Activated effector memory CD4-positive, alpha-beta T cell treated with Interleukin-2 at 50 U/mL for 16 hours (primary cell): ENCODE results near the gene ATP10B.

Experiments used
- DNase-seq: peaks from one replicate; pipeline ENCODE4 v3.0.0-alpha.2; 2020

Gene ATP10B

DNA sequence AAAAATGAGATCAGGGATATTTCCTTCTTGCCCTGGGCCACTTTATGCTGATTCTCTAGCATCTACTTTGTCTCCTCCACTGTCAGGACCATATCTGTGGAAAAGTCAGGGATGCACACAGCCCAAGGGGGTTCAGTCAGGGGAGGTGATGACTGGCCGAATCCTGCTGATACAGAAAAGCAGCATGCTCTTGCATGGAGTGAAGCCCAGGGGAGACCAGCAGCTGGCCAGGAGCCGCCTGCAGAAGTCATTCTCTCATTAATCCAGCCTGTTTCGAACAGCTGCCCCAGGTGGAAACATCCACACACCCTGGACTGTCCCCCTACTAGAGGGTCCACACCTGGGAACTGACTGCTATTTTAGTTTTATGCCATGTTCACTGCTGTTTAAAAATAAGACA is 177.1 kb downstream of the ATP10B start:
- DNase-seq: no peak

DNA sequence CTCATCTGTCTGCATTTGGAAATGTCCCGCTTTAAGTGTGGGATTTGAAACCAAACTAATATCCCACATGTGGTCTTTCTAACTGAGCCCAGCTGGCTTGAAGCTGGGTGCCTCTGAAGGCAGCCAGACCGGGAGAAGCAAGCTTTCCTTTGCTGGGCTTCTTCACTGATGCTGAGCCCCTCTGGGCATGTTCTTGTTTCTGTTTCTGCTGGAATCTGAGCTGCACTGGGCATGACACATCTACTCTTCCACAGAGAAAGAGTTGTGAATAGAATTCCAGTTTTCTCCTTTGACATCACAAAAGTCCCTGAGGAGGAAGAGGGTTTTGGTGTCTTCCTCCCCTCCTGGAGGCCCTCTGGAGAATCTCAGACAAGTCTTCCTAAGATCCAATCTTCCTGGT is 179.5 kb downstream of the ATP10B start:
- DNase-seq: no peak

DNA sequence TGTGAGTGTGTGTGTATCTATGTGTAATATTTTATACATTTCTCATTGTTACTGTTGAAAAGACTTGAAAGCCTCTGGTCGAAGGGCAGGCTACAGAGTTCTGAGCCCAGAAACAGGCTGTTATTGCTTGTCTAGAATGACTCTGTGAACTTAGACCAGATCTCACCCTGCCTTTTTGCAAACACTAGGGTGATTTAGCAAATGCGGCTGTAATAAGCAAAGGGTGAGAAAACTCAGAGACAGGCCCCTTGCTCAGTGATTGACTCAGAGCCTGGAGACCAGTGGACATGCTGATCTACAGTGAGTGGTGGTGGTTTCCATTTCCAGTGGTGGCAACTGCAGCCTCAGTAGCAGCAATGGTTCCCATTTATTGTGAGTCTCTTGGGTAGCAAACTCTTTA is 183.7 kb downstream of the ATP10B start:
- no peak for DNase-seq

DNA sequence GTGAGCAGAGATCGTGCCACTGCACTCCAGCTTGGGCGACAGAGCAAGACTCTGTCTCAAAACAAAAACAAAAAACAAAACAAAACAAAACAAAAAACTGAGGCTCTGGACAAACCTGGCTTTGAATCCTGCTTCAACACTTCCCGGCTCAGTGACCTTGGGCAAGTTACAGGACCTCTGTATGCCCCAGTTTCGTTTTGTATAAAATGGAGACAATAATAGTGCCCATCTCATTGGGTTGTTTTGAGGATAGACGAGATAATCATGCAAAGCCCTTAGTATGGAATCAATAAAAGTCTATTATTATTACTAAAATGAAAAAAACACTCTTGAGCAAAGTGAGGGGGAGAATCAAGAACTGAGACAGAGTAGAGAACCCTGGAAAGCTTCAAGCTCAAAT is 184.9 kb downstream of the ATP10B start:
- no peak for DNase-seq

DNA sequence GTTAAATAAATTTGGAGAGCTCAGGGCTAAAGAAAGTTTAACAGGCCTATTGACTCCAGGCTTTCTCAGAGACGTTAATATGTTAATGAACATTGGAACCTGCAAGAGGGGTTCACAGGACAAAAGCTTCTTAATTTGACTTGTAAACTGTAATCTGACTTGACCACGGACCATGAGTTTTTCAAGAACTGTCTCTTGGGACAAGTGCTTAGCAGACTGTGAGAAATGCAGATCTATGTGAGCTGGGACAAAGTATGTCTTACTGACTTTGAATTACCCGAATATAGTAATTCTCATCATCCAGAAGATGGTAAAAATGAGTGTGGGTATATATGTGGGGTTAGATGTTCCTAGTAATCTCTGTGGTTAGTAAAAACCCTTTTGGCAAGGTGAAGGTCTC is 186.6 kb downstream of the ATP10B start:
- DNase-seq: no peak

DNA sequence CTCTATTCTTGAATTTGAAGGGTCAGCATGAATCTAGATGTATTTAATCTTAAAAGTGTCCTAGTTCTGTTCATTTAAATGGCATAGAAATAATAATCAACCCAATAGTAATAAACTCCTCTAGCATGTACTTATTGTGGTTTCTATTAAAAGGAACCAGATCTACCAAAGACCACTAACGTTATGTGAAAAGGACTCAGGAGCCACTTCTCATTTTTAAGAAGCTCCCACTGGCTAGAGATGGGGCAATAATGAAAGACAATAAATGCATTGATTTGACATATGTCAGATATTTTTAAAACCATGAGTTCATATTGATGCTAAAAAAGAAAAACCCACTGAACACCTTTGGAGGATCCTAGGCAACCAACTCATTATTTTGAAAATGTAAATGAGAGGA is 191.9 kb downstream of the ATP10B start:
- DNase-seq: no peak

DNA sequence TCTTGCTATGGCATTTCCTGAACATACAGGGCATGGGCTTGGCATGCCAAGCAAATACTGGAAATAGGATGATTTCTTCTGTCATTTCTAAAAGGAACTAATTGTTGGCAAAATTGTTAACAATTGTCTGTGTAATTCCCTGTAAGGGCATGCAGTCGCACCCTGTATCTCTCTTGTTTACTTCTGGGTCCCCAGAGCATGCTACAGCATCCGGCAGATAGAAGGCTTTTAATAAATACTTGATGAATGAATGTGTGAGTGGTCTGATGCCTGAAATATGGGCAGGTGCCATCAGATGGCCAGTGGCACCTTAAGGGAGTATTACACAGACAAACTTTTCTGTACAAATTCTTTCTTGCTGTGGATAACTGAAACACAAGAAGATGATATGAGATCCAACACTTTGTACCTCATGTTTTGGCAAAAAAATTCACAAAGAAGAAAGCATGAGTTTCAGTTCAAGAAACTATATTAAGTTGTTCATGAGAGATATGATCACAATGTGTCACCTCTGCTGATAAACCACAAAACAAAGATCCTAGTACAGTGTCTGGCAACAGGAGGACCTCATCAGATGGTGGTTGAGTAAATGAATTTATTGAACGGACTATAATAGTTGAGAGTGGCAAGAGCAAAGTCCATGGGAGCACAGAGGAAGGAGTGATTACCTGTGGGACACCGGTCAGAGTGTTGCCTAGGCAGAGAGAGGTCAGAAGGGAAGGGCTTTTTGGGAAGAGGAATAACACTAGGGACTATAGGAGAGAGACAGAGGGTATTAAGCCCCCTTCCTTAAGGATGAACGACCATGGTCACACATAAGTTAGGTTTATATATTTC is 194.2 kb downstream of the ATP10B start:
- DNase-seq: no peak

DNA sequence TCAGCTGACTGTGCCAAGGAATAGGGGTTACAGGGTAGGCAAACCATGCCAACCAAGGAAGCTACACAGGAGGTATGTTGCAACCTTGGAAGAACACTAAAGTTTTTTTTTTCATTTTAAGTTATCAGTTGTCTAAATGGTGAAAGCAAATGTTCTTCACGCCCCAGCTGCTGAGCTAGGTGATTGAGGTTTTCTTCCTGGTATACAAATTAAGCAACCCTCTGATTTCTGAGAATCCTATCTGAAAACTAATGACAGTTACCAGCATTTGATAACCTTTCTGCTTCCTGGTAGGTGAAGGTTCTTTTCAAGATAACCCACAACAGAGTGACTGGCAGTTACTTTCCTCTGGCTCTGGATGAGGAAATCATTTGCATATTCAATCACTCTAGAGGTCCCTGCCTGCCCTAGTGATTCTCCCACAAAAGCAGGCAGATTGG is 194.9 kb downstream of the ATP10B start:
- DNase-seq: no peak

DNA sequence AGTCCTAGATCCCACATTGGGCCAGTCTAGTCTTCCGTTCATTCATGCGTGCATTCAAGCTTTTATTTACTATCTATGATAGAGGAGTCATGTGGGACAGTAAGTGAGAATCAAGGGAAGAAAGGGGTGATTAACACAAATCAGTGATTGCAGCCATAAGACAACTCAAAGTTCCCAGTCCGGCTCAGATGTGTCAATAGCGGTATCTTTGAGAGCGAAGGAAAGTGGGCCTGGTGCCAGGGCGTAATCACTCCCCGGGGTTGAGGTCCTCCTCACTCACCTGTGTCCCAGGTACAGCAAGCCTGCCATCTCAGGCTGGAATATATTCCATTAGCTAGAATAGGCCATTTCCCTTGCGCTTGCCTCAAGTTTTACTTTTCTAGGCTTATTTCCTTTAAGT is 196.3 kb downstream of the ATP10B start:
- no peak for DNase-seq

DNA sequence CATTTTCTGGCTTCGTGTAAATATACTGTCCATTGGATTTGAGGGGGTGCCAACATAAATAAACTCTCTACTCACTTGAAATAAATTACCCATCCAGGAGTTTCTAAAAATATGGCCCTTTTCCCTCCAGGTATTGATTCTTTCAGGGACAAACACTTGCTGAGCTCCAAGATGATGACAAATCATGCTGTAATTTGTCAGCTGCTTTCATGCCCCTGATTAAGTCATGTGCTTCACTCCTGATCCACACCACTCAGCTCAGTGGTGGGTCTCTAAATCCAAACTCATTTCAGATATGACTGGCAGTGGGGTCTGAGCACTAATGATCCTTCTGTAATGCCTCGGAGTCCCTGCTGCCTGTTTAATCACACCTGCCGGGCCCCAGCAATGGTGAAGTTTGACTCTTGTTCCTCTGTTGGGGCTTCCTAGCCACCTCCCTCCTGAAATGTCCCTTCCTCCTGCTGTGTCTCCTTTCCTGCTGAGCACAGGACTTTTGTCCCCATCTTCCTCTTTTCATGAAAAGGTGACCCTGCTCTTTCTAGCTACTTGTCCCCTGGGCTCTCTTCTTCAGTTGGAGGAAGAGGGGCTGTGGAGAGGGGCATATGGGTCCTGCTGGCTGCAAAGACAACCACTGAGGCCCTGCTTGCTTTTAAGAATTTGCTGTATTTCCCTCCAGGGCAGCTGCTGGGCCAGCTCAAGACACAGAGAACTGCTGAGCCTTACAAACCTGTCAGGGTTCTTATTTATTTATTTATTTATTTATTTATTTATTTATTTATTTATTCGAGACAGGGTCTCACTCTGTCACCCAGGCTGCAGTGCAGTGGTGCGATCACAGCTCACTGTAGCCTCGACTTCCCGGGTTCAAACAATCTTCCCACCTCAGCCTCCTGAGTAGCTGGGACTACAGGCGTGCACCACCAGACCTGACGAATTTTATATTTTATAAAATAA is 200.0 kb downstream of the ATP10B start:
- DNase-seq: no peak

DNA sequence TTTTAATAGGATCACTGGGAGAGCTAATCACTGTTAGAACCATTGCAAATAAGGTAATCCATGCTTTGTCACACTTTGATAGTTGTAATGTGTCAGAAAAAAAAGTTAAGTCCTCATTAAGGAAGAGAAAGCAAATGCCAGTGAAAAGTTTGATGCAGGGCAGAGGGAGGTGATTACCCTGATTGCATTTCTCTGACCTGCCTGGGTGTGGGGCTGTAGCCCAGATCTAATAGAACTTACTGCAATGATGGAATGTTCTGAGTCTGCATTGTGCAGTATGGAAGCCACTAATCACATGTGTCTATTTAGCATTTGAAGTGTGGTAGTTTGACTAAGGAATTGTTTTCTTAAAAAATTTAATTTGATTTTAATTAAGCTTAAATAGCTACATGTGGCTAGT is 202.7 kb downstream of the ATP10B start:
- no peak for DNase-seq

DNA sequence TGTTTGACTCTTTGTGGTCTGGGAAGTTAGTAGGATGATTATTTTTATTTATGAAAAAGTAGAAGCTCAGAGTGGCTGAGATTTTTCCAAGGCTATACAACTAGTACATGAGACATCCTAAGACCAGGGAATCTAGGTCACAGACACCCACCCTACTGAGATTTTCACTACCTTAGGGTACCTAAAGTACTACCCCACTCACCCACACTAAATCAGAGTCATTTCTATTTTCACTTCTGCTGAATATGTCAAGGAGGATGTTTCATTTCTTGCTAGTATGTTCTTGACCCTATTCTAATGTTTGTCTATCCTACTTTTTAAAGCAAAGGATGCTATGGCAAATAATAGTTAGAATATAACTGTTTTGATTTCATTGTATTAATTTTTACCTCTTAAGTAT is 206.0 kb downstream of the ATP10B start:
- no peak for DNase-seq

DNA sequence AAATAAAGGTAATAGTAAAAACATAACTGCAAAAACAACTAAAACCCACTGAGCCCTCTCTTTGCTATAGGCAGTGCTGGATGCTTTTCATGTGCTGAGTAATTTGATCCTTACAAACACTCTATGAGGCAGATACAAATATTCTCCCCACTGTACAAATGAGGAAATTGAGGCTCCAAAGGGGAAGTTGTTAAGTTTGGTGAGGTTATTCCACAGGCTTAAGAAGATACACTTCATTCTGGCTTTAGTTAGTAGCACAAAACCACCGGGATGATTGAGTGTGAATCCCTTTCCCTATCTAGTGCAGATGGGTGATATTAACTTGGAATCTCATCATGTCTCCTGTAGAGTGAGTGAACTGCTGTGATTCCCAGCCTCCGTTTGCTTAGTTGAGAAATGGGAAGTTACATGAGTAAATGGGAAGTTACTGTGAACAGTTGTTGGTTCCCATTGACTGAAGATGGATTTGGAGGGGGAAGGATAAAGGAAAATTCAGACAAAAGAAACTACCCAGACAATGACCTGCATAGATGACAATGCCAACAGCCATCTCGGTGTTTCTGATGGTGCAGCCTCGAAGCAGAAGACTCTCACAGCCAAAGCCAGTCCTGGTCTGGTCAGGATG is 208.3 kb downstream of the ATP10B start:
- no peak for DNase-seq

DNA sequence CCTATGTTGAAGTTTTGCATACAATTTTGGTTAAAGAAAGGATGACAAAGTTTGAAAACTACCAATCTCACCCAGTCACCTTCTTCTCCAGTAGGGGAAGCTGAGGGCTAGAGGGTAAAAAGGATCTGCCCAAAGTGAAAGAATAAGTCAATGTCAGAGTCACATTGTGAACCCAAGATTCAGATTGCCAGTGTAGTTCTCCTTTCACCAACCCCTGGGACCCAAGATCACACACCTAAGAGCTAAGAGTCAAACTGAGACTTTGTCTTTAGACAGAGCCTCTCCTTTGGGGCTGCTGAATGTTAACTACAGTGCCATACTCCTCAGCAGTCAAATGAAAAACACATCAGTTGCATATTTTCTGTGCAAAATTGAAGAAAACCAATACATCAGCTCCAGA is 210.6 kb downstream of the ATP10B start:
- DNase-seq: no peak

DNA sequence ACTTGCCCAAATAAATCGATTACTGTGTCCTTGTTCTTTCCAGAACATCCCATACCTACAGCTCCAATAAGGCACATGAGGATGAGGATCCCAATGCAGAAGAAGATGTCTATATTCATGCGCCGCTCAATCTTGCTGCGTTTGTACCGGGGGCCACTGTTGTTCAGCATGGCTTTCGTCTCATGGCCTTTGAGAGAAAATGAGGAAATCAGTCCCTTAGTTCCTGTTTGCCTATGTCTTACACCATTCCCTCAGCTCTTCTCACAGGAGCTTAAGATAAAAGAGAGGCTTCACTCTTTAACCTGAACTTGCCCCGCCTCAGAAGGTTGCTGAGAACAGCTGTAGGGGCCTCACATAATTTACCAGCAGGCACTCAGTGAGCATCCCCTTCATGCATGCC is 211.6 kb downstream of the ATP10B start:
- DNase-seq: no peak

DNA sequence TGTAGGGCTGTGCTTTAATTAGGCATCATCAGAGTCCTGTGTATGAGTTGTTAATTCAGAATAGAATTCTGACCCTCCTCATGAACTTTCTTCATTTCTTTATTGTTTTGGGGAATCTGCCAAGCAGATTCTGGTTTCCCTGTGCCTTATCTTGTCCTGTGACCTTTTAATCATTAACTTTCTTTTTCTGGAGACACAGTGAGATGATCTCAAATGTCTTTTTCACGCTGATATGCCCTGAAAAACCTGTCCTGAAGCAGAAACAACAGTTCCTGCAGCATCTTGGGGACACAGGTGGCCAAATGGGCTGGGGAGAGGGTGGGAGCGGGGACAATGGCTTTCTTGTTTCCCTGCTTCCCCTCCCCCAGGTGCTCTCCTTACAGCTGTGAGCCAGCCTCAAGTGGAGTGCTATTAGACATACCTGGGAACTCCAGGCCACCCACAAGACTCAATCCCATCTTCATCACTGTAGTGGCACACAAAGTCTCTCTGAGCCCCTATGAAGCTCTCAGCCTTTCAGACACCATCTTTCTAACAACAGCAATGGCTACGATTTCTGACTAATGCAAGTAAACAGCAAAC is 213.8 kb downstream of the ATP10B start:
- no peak for DNase-seq

DNA sequence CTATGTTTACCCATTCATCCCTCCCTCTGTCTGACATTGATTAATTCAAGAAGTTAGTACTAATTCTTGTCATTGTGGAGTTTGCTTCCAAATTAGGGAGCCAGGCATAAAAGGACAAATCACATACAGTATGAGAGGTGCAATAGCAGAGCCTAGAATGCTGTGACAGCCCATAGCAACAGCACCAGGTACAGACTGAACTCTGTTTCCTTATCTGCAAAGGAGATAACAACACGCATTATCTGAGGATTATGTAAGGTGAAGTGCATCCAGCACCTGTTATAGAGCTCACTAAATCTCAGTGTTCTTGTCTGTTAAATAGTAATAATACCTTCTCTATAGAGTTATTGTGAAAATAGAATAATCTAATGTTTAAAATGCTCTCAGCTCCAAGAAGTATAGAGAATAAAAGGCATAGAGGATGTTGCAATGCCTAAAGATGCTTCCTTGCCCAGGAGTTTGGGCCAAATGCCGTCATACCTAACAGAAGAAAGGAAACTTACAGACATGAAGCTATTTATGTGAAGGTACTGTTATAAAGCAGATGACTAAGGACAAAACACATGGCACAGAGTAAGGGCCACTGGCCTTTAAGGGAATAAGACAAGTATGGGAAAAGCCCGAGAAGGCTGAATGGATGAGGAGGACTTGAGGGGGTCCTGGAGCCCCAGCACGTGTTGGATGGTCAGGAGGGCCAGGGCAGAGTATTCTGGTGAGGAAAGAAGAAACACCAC is 214.5 kb downstream of the ATP10B start:
- no peak for DNase-seq

DNA sequence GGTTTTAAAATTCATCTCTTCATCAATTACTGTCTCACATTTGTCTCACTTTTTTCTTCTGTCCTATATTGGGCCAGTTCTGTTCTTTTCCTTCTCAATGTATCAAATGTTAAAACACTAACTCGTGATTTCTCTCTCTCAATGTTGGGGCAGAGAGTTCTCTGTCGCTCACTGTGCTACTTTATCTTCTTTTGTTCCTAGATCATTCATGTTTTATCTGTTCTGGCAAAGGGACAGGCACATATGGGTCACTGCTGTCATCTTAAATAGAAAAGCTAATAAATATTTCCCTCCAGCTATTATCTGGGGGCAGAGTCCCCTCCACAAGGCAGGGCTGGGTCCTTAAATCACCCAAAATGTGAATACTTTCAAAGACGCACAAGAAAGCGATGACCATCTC is 216.3 kb downstream of the ATP10B start:
- no peak for DNase-seq

DNA sequence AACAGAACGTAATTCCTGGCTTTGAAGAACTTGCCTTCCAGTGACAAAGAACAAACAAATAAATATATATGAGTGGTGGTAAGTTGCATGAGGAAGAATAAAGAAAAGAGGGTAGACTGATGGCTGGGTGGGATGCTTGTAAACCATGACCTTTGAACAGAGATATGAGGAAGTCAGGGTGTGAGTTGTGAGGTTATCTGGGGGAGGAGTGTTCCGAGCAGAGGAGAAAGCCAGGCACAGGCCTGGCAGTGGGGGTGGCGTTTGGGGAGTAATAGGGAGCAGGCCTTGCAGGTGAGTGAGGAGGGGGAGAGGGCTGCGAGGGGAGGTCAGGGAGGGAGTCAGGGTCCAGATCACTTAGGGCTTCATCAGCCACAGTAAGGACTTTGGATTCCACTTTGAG is 217.0 kb downstream of the ATP10B start:
- no peak for DNase-seq

DNA sequence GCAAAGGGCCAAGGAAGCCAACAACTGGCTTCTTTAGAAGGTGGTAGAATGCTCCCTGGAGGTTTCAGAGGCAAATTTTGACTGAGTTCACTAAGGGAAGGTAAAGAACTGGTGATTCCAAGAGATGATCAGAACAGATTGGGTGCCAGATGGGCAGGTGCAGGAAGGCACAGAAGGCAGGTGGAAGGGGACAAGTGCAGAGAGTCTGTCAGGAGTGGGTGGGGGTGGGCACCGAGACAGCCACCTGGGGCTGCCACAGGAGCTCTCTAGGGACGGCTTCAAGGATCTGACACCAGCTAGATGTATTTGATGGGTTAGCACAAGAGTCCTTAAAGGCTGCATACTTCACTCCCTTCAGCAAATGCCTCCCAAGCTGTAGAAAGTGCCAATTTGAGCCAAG is 223.0 kb downstream of the ATP10B start:
- no peak for DNase-seq

DNA sequence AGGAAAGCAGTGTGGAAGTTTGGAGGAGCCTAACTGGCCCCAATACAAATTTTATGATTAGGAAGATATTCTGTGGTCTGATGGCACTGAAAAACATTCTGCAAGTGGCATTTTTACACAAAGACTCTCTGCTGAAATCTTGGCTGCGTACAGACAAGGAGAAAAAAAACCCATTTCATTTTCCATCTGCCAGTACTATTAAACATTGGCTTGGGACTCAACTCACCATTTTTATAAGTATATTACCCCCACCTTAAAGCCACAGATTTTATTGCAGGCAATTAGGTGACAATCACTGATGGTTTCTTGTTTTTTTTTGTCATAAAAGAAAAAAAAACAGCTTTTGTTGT is 223.4 kb downstream of the ATP10B start:
- DNase-seq: no peak

DNA sequence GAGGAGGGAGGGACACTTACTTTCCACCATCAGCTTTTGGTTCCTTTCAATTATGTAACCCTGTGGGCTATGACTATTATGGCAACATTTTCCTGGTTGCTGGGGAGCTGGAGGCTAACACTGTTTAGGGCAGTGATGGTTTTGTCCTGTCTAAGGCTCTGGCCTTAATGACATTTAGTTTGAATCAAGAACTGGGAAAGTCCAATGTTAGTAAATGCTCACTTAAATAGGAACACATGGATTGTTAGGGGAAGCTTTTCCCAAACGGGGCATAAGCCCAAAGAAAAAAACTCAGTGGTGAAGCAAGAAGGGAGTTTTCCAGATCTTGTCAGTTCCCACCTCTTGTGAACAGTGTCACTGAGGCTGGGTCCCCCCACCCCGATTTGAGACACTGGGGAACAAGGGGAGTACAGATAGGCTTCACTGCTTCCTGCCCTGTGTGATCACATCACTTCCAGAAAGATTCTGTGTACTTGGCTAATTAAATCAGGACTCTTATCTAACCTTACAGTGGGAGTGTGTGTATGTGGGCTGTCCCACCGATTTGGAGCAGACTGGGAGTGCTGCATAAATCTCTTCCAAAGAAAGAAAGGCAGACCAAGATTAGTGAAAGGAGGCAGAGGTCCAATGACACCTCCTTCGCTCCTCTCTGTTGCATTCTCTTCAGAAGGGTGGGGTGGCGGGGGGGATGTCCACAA is 223.9 kb downstream of the ATP10B start:
- no peak for DNase-seq
